Mucosa of gallbladder (tissue), 1 donor: ENCODE measurements around the gene BICDL2. TPM values are rescaled to one million over a fixed set of nuclear protein-coding genes. Genes with fewer than 3 reads are reported as not detected.
"Not testable (repeated sequence)": the region's sequence is repeated elsewhere in the genome, so short reads cannot be mapped to it uniquely, and the experiment has no call there.

ENCODE experiments used
- DNase-seq: peaks from one replicate; pipeline ENCODE4 v3.0.0-alpha.2; 2020; ENCODE audit warnings: low spot score
- total RNA-seq: library from RNA; stranded (reverse); gene quantifications from one replicate; pipeline ENCODE4 v1.2.1, GENCODE V29; 2021
- donor health status: DM: no; HTN: no; CAD: no.

Gene BICDL2
- total RNA-seq, 1 donor from 2014 or later = 86.1 TPM

- peak; percentile 89 for DNase-seq
Observed at GRCh38 chr16:3065069-3065741, 28.5 kb upstream of the BICDL2 start, which contains the start of gene IL32. IL32 (plus strand) TSS chr16:3065640; CDS start chr16:3065812, 172 bp downstream.

- no peak for DNase-seq
Observed at GRCh38 chr16:3063625-3064386, 27.1 kb upstream of the BICDL2 start.

GRCh38 chr16:3062553-3062952, 25.8 kb upstream of the BICDL2 start:
- DNase-seq = no peak

GRCh38 chr16:3060339-3061127, 23.8 kb upstream of the BICDL2 start:
- no peak for DNase-seq

- DNase-seq = no peak
Observed at GRCh38 chr16:3059723-3060242, 23.0 kb upstream of the BICDL2 start.

GRCh38 chr16:3059041-3059722, 22.4 kb upstream of the BICDL2 start:
- DNase-seq = peak; percentile 87

- no peak for DNase-seq
Observed at GRCh38 chr16:3058139-3059030, 21.6 kb upstream of the BICDL2 start.

GRCh38 chr16:3057181-3058138, 20.7 kb upstream of the BICDL2 start:
- no peak for DNase-seq

GRCh38 chr16:3056336-3057180, 19.8 kb upstream of the BICDL2 start:
- DNase-seq = no peak

- not testable (repeated sequence) for DNase-seq
Observed at GRCh38 chr16:3055734-3056115, 19.0 kb upstream of the BICDL2 start.

- no peak for DNase-seq
Observed at GRCh38 chr16:3054965-3055733, 18.4 kb upstream of the BICDL2 start.

GRCh38 chr16:3053330-3053710, 16.6 kb upstream of the BICDL2 start:
- DNase-seq = not testable (repeated sequence)

- DNase-seq = not testable (repeated sequence)
Observed at GRCh38 chr16:3052571-3053329, 16.0 kb upstream of the BICDL2 start.

- no peak for DNase-seq
Observed at GRCh38 chr16:3051494-3051893, 14.8 kb upstream of the BICDL2 start.

GRCh38 chr16:3051009-3051408, 14.3 kb upstream of the BICDL2 start:
- DNase-seq = no peak

GRCh38 chr16:3050487-3050886, 13.7 kb upstream of the BICDL2 start:
- no peak for DNase-seq

GRCh38 chr16:3049921-3050481, 13.3 kb upstream of the BICDL2 start:
- DNase-seq = no peak
